H9 (cell line): Measurements from ENCODE around the gene NMRAL1. TPM values are rescaled to one million over a fixed set of nuclear protein-coding genes. Genes with fewer than 3 reads are reported as not detected.

Experiments used
- DNase-seq: peaks from one replicate; pipeline ENCODE4 v3.0.0-alpha.2; 2017
- H2AFZ ChIP-seq: one replicate; pipeline ENCODE4 v1.6.1; 2013; ENCODE audit warnings: mild to moderate bottlenecking, low read length, control low read depth, moderate library complexity
- H2AK5ac ChIP-seq: 2 replicates; pipeline ENCODE4 v1.6.1; 2013; ENCODE audit warnings: low read length, control low read depth, mixed read lengths; ENCODE audit not compliant: insufficient read length
- H2BK120ac ChIP-seq: one replicate; pipeline ENCODE4 v1.6.1; 2013; ENCODE audit warnings: low read depth, mild to moderate bottlenecking, low read length, control low read depth, inconsistent platforms; ENCODE audit not compliant: poor library complexity, severe bottlenecking
- H2BK12ac ChIP-seq: 2 replicates; pipeline ENCODE4 v1.6.1; 2013; ENCODE audit warnings: low read length, control low read depth, mixed read lengths, low read depth; ENCODE audit not compliant: insufficient read length
- H2BK15ac ChIP-seq: 2 replicates; pipeline ENCODE4 v1.6.1; 2013; ENCODE audit warnings: low read depth, low read length, control low read depth
- H2BK20ac ChIP-seq: one replicate; pipeline ENCODE4 v1.6.1; 2013; ENCODE audit warnings: low read depth, mild to moderate bottlenecking, low read length, control low read depth, inconsistent platforms; ENCODE audit not compliant: poor library complexity, severe bottlenecking
- H2BK5ac ChIP-seq: 2 replicates; pipeline ENCODE4 v1.6.1; 2013; ENCODE audit warnings: low read length, control low read depth, mixed read lengths; ENCODE audit not compliant: insufficient read length
- H3K14ac ChIP-seq: 2 replicates; pipeline ENCODE4 v1.6.1; 2013; ENCODE audit warnings: low read length, control low read depth; ENCODE audit not compliant: insufficient read depth
- H3K18ac ChIP-seq: 2 replicates; pipeline ENCODE4 v1.6.1; 2013; ENCODE audit warnings: low read depth, mild to moderate bottlenecking, mixed read lengths, low read length, control low read depth; ENCODE audit not compliant: insufficient read length
- H3K23ac ChIP-seq: 2 replicates; pipeline ENCODE4 v1.6.1; 2013; ENCODE audit warnings: low read length, control low read depth, mixed read lengths, low read depth; ENCODE audit not compliant: insufficient read length
- H3K23me2 ChIP-seq: 2 replicates; pipeline ENCODE4 v1.6.1; 2013; ENCODE audit warnings: low read depth, mild to moderate bottlenecking, mixed read lengths, low read length, control low read depth; ENCODE audit not compliant: insufficient read length, poor library complexity, severe bottlenecking
- H3K27ac ChIP-seq: 2 replicates; pipeline ENCODE4 v1.5.1; 2013; ENCODE audit warnings: low read length, control low read depth, mixed read lengths, low read depth; ENCODE audit not compliant: insufficient read length
- H3K27me3 ChIP-seq: 2 replicates; pipeline ENCODE4 v1.6.1; 2013; ENCODE audit warnings: low read length, control low read depth, inconsistent platforms; ENCODE audit not compliant: insufficient read depth
- H3K4ac ChIP-seq: 2 replicates; pipeline ENCODE4 v1.6.1; 2013; ENCODE audit warnings: low read depth, mild to moderate bottlenecking, control low read depth, inconsistent platforms, low read length, moderate library complexity
- H3K4me1 ChIP-seq: 2 replicates; pipeline ENCODE4 v1.6.1; 2013; ENCODE audit warnings: low read length, control low read depth, inconsistent platforms; ENCODE audit not compliant: insufficient read depth
- H3K4me2 ChIP-seq: 2 replicates; pipeline ENCODE4 v1.6.1; 2013; ENCODE audit warnings: low read length, control low read depth, mixed read lengths; ENCODE audit not compliant: insufficient read length, insufficient read depth
- H3K56ac ChIP-seq: 2 replicates; pipeline ENCODE4 v1.6.1; 2013; ENCODE audit warnings: low read depth, mild to moderate bottlenecking, mixed read lengths, low read length, control low read depth; ENCODE audit not compliant: insufficient read length
- H3K79me1 ChIP-seq: 2 replicates; pipeline ENCODE4 v1.6.1; 2013; ENCODE audit warnings: low read depth, mild to moderate bottlenecking, moderate library complexity, low read length, control low read depth, inconsistent platforms; ENCODE audit not compliant: insufficient read depth, poor library complexity, severe bottlenecking
- H3K79me2 ChIP-seq: 2 replicates; pipeline ENCODE4 v1.6.1; 2013; ENCODE audit warnings: low read length, control low read depth, inconsistent platforms; ENCODE audit not compliant: insufficient read depth
- H3K9ac ChIP-seq: 2 replicates; pipeline ENCODE4 v1.6.1; 2013; ENCODE audit warnings: low read length, control low read depth, mixed read lengths; ENCODE audit not compliant: insufficient read length; ENCODE audit errors: extremely low read depth
- H3K9me3 ChIP-seq: one replicate; pipeline ENCODE4 v1.6.1; 2013; ENCODE audit warnings: low read depth, low read length, inconsistent platforms; ENCODE audit not compliant: control insufficient read depth
- H3T11ph ChIP-seq: one replicate; pipeline ENCODE4 v1.6.1; 2013; ENCODE audit warnings: mild to moderate bottlenecking, low read length, control low read depth, inconsistent platforms
- H4K20me1 ChIP-seq: one replicate; pipeline ENCODE4 v1.6.1; 2013; ENCODE audit not compliant: control insufficient read depth, insufficient read length, insufficient read depth
- H4K5ac ChIP-seq: 2 replicates; pipeline ENCODE4 v1.6.1; 2013; ENCODE audit warnings: low read depth, mild to moderate bottlenecking, mixed read lengths, low read length, control low read depth; ENCODE audit not compliant: insufficient read length
- H4K8ac ChIP-seq: replicated peaks from 2 replicates; pipeline ENCODE4 v1.6.1; 2013; ENCODE audit warnings: low read length, control low read depth, mixed read lengths, low read depth; ENCODE audit not compliant: insufficient read length
- H4K91ac ChIP-seq: 2 replicates; pipeline ENCODE4 v1.6.1; 2013; ENCODE audit warnings: low read depth, mild to moderate bottlenecking, moderate library complexity, mixed read lengths, low read length, control low read depth; ENCODE audit not compliant: insufficient read length
- H3K27ac Mint-ChIP-seq, 3 experiments: 2 replicates in 2 of 3; 3 replicates in 1 of 3; pipeline ENCODE4 v1.8.0; 2020 to 2021; ENCODE audit warnings: mixed read lengths in 3 of 3, mild to moderate bottlenecking in 1 of 3, moderate library complexity in 1 of 3
- H3K27me3 Mint-ChIP-seq: 2 replicates; pipeline ENCODE4 v1.8.0; 2021; ENCODE audit warnings: low read depth, mild to moderate bottlenecking, moderate library complexity, mixed read lengths
- H3K36me3 Mint-ChIP-seq, 3 experiments: 2 replicates in 2 of 3; 3 replicates in 1 of 3; pipeline ENCODE4 v1.8.0; 2020 to 2021; ENCODE audit warnings: low read depth in 3 of 3, mixed read lengths in 3 of 3; ENCODE audit not compliant: insufficient read depth in 1 of 3
- H3K4me1 Mint-ChIP-seq, 2 experiments: 2 replicates each; pipeline ENCODE4 v1.8.0; 2020; ENCODE audit warnings: mixed read lengths in 2 of 2
- H3K4me3 Mint-ChIP-seq, 2 experiments: 2 replicates in 1 of 2; 3 replicates in 1 of 2; pipeline ENCODE4 v1.8.0; 2020 to 2021; ENCODE audit warnings: mild to moderate bottlenecking in 2 of 2, mixed read lengths in 2 of 2, moderate library complexity in 1 of 2
- H3K9me3 Mint-ChIP-seq, 2 experiments: 2 replicates in 1 of 2; 3 replicates in 1 of 2; pipeline ENCODE4 v1.8.0; 2020; ENCODE audit warnings: mild to moderate bottlenecking in 2 of 2, mixed read lengths in 2 of 2, moderate library complexity in 1 of 2
- CTCF ChIP-seq: fragments of 200-600 bp; sonication (generic); conservative IDR thresholded peaks from 3 replicates; pipeline ENCODE4 v1.8.0; 2021; ENCODE audit warnings: antibody characterized with exemption, mild to moderate bottlenecking
- WGBS: extraction: QIAGEN DNeasy Blood & Tissue Kit; methylation state at CpG from one replicate; pipeline ENCODE4 v1.1.7; 2013; ENCODE audit warnings: missing lambda C conversion rate, low lambda C conversion rate, mixed read lengths; ENCODE audit not compliant: insufficient read length; ENCODE audit errors: extremely low coverage; 5-methylcytosine and 5-hydroxymethylcytosine counted together
- total RNA-seq: library from RNA; stranded (reverse); gene quantifications from 2 replicates; pipeline ENCODE4 v1.2.1, GENCODE V29; 2021

NMRAL1 gene
- total RNA-seq, 1 experiment from 2014 or later: 78.9 TPM

DNA sequence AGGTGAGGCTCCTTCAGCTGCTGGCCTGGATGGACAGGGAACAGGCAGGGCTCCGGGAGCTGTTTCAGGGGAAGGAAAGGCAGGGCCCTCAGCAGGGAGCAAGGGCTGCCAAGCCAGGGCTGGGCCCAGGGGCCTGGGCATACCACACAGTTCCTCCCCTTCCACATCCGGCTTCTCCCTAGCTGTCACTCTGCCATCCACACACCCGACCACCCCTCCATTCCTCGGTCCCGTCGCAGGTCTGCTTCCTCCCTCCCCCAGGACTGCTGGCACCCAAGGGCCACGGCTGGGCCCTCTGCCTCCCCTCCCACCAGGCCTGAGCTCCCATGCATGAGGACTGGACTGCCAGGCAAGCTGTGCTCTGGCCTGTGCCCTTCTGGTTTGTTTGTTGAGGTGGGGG, 40.2 kb upstream of the NMRAL1 start:
- WGBS: no CpG with 5 or more reads among the region's 7 CpGs
- Histone ChIP-seq H3K9me3 (no peaks in the 10 kb centered on the region), H3K4me2 (no peak overlapping the region), H3K27ac (no peak overlapping the region), H2BK120ac (no peak overlapping the region), H3T11ph (no peak overlapping the region), H3K14ac (no peak overlapping the region; the same call in 1 of the 2 replicates), H3K27me3 (no peaks in the 10 kb centered on the region), H4K8ac (no peak overlapping the region), H3K23me2 (no peaks in the 10 kb centered on the region), H2BK5ac (no peak overlapping the region), H2BK15ac (no peak overlapping the region), H3K79me2 (no peaks in the 10 kb centered on the region), H2BK20ac (no peak overlapping the region), H3K4ac (no peak overlapping the region; the same call in 1 of the 2 replicates), H2AK5ac (no peak overlapping the region), H2AFZ (no peak overlapping the region), H3K18ac (no peak overlapping the region), H4K5ac (no peak overlapping the region), H3K23ac (no peak overlapping the region), H4K20me1 (no peaks in the 10 kb centered on the region), H3K9ac (no peak overlapping the region), H4K91ac (no peak overlapping the region), H3K56ac (no peak overlapping the region), H3K79me1 (no peaks in the 10 kb centered on the region), H3K4me1 (no peaks in the 10 kb centered on the region), H2BK12ac (no peak overlapping the region)
- no peak for TF ChIP-seq CTCF
- H3K27me3 Mint-ChIP-seq: no peaks in the 10 kb centered on the region; the same call in 1 of the 2 replicates
- no peaks in the 10 kb centered on the region for H3K9me3 Mint-ChIP-seq
- DNase-seq: no peak
- H3K4me3 Mint-ChIP-seq: no peak overlapping the region
- peaks cover 16 to 29% (median 29%) of the 10 kb centered on the region in 3 experiments; a peak in 6 of 7 replicates for H3K36me3 Mint-ChIP-seq
- H3K4me1 Mint-ChIP-seq: peaks cover 9 to 21% of the 10 kb centered on the region in 2 experiments
- H3K27ac Mint-ChIP-seq: peak overlapping the region; percentile 28 to 44 (median 38); a peak in 3 of 7 replicates
